Measurements from ENCODE around the gene TMEM87B. TPM values are rescaled to one million over a fixed set of nuclear protein-coding genes. Genes with fewer than 3 reads are reported as not detected.

TMEM87B gene
- total and polyA plus RNA-seq, 9 donors = 7.1 to 23.8 (median 13.2) TPM

DNA sequence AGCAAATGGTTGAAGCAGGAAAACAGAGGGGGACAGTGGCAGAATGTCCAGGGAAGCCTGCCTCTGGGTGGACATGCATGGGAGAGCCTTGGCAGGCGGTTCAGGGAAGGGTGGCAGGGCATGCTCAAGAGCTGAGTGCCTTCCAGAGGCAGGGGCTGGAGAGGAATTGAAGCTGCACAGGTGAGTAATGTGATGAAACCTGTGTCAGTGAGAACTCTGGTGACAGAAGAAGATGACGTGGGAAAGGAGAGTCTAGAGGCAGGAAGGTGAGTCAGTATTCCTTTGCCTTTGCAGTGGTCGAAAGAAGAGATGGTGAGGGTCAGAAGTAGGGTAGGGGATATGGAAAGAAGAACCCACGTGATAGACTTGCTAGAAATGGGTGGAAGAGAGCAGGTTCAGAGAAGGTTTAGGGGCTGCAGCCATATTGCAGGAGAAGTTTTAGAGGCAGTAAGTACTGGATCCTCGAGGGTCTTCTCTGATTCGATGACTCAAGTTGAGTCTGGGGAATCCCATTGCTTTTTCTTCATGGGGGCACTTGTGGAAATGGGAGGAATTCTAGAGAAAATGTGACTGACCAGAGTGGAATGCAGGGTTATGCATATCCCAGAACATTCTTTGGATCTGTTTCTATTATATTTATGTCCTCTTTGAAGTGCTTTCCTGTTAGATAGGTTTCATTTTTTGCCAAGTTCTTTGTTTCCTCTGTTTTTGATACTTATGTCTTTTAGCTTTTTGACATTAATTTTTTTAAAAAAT lies 37.4 kb downstream of the TMEM87B start:
- DNase-seq = no peak
- TF ChIP-seq, protein P1, sequence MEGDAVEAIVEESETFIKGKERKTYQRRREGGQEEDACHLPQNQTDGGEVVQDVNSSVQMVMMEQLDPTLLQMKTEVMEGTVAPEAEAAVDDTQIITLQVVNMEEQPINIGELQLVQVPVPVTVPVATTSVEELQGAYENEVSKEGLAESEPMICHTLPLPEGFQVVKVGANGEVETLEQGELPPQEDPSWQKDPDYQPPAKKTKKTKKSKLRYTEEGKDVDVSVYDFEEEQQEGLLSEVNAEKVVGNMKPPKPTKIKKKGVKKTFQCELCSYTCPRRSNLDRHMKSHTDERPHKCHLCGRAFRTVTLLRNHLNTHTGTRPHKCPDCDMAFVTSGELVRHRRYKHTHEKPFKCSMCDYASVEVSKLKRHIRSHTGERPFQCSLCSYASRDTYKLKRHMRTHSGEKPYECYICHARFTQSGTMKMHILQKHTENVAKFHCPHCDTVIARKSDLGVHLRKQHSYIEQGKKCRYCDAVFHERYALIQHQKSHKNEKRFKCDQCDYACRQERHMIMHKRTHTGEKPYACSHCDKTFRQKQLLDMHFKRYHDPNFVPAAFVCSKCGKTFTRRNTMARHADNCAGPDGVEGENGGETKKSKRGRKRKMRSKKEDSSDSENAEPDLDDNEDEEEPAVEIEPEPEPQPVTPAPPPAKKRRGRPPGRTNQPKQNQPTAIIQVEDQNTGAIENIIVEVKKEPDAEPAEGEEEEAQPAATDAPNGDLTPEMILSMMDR (IDR thresholded peaks at IDR 0.05) = no peak
- TF ChIP-seq POLR2A (IDR thresholded peaks at IDR 0.05) = no peak
- no peak for TF ChIP-seq EP300 (IDR thresholded peaks at IDR 0.05)
- no peaks in the 10 kb centered on the region for H3K36me3 ChIP-seq
- no peaks in the 10 kb centered on the region for H3K4me1 ChIP-seq (ENCODE audit: insufficient read depth)
- WGBS, 3 donors = 77 to 81% (median 79%) methylated on average over 6 of the region's 6 CpGs
- H3K4me3 ChIP-seq = no peak overlapping the region
- H3K27ac ChIP-seq = no peak overlapping the region
- no peaks in the 10 kb centered on the region for H3K9me3 ChIP-seq
- H3K27me3 ChIP-seq = no peaks in the 10 kb centered on the region
- intact Hi-C loops (cut with DNase I) = no loop called here

DNA sequence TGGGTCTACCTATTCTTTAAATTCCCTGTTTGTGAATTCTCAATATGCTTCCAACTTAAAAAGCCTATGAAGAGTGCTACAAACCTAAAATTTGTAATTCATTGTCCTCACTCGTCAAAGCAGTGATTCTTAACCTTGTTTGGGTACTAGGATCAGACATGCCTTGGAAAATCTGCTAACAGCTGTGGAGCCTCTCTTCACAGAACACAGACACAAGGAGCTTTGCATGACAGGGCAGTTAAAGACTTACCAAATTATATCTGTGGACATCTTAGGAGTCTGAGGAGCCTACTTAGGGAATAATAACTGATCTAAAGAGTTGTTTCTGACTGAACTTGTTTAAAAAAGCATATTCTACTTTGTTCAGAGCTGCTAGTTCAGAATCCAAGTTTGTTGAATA lies 38.1 kb downstream of the TMEM87B start:
- Histone ChIP-seq H3K4me3 (no peak overlapping the region), H3K36me3 (no peaks in the 10 kb centered on the region), H3K27ac (no peak overlapping the region), H3K4me1 (ENCODE audit: insufficient read depth) (no peaks in the 10 kb centered on the region), H3K27me3 (no peaks in the 10 kb centered on the region), H3K9me3 (no peaks in the 10 kb centered on the region)
- WGBS, 3 donors = 32 to 43% (median 41%) methylated on average over 1 of the region's 1 CpG
- TF ChIP-seq EP300 (IDR thresholded peaks at IDR 0.05) (no peak), POLR2A (IDR thresholded peaks at IDR 0.05) (no peak)
- TF ChIP-seq, protein P1 (IDR thresholded peaks at IDR 0.05) = no peak
- DNase-seq = no peak
- intact Hi-C loops (cut with DNase I) = no loop called here

DNA sequence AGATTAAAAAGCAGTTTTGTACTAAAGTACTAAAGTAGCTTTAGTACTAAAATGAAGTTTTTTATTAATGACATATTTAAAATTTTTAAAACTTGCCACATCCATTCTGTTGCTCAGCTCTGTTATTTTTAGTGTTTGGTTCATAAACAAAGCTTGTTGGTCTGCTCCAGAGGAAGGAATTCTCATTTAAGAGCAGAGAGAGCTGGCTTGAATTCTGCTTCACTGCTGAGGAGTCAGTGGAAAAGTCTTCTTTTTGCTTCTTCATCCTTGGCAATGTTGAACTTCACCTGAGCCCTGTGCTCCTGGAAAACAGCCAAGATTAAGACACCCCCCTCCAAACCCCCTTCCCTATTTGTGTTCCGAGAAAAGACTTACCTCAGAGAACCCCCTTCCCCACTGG lies 40.6 kb downstream of the TMEM87B start:
- Histone ChIP-seq H3K4me1 (ENCODE audit: insufficient read depth) (no peaks in the 10 kb centered on the region), H3K36me3 (no peaks in the 10 kb centered on the region), H3K9me3 (no peaks in the 10 kb centered on the region), H3K4me3 (no peak overlapping the region), H3K27me3 (no peaks in the 10 kb centered on the region), H3K27ac (no peak overlapping the region)
- no peak for DNase-seq
- TF ChIP-seq POLR2A (IDR thresholded peaks at IDR 0.05) = no peak
- TF ChIP-seq, protein P1 (IDR thresholded peaks at IDR 0.05) = no peak
- 79 to 86% (median 84%) methylated on average over 1 of the region's 1 CpG for WGBS, 3 donors
- intact Hi-C loops (cut with DNase I) = no loop called here

DNA sequence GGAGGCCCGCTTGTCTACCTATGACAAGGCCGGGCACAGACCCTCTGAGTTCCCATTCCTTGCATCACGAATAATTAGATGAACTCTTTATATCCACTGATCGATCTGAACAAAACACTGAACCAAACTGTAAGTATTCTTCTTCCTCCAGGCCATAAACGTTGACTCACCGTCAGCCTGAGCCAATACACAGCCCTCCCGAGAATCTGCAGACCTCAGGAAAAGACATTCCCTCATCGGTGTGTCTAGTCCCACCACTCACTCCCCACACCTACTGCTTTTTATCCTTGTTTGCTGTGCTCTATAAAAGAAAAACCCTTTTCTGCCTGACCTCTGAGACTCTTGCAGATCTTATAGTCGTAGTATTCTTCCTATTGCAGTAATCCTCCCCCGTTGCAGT lies 41.0 kb downstream of the TMEM87B start:
- no peak overlapping the region for H3K27ac ChIP-seq
- H3K36me3 ChIP-seq = no peaks in the 10 kb centered on the region
- no peaks in the 10 kb centered on the region for H3K27me3 ChIP-seq
- no peak for DNase-seq
- TF ChIP-seq, protein P1 (IDR thresholded peaks at IDR 0.05) = no peak
- TF ChIP-seq EP300 (IDR thresholded peaks at IDR 0.05) (no peak), POLR2A (IDR thresholded peaks at IDR 0.05) (no peak)
- intact Hi-C loops (cut with DNase I) = no loop called here
- no peaks in the 10 kb centered on the region for H3K4me1 ChIP-seq (ENCODE audit: insufficient read depth)
- WGBS, 3 donors = 79 to 85% (median 79%) methylated on average over 10 of the region's 10 CpGs
- no peak overlapping the region for H3K4me3 ChIP-seq
- H3K9me3 ChIP-seq = no peaks in the 10 kb centered on the region

Measured in ovary (tissue), 9 donors.